OCI-M1 (cell line): Measurements from ENCODE around the gene PLEKHN1.
A peak's percentile ranks its signal among the peaks of the same experiment; 100 is the strongest.

Source experiments
- DNase-seq: peaks from one replicate; lab custom pipeline; 2025; lab: John Stamatoyannopoulos, UW

PLEKHN1 gene

GRCh38 chr1:962381-963300 is 3.6 kb upstream of the PLEKHN1 start:
- no peak for DNase-seq

- no peak for DNase-seq
These were observed 3.0 kb upstream of the PLEKHN1 start for GRCh38 chr1:963301-963651.

GRCh38 chr1:963746-964525 is 2.3 kb upstream of the PLEKHN1 start:
- DNase-seq, result no peak

- no peak for DNase-seq
These were observed 1.4 kb upstream of the PLEKHN1 start for GRCh38 chr1:964691-965525.

- no peak for DNase-seq
These were observed 652 bp upstream of the PLEKHN1 start for GRCh38 chr1:965526-966134.

GRCh38 chr1:966704-967300 is 520 bp downstream of the PLEKHN1 start:
- DNase-seq, result peak; percentile 74

GRCh38 chr1:967466-968343 is 1.4 kb downstream of the PLEKHN1 start:
- no peak for DNase-seq

GRCh38 chr1:969260-969855 is 3.1 kb downstream of the PLEKHN1 start:
- no peak for DNase-seq

GRCh38 chr1:970242-970972 is 4.1 kb downstream of the PLEKHN1 start:
- DNase-seq, result no peak

GRCh38 chr1:970973-971730 is 4.9 kb downstream of the PLEKHN1 start:
- no peak for DNase-seq

- DNase-seq, result no peak
These were observed 5.6 kb downstream of the PLEKHN1 start for GRCh38 chr1:971751-972506.

GRCh38 chr1:972726-973458 is 6.6 kb downstream of the PLEKHN1 start:
- no peak for DNase-seq

GRCh38 chr1:973459-974292 is 7.4 kb downstream of the PLEKHN1 start:
- DNase-seq, result no peak

GRCh38 chr1:974293-974640 is 8.0 kb downstream of the PLEKHN1 start:
- no peak for DNase-seq

- DNase-seq, result no peak
These were observed 8.5 kb downstream of the PLEKHN1 start for GRCh38 chr1:974687-975328.

- no peak for DNase-seq
These were observed 9.1 kb downstream of the PLEKHN1 start for GRCh38 chr1:975365-975764.
